Urinary bladder (tissue), 2 donors: Measurements from ENCODE around the gene CYP26A1. TPM values are rescaled to one million over a fixed set of nuclear protein-coding genes. Genes with fewer than 3 reads are reported as not detected.

Source experiments
- polyA plus RNA-seq: library from polyadenylated mRNA; stranded (reverse); fragments of 200-250 nt; gene quantifications from one replicate; pipeline ENCODE4 v1.2.3, GENCODE V29; 2013
- total RNA-seq: library from RNA; depleted of rRNA; stranded (reverse); fragments of >200 nt; gene quantifications from one replicate; pipeline ENCODE4 v1.2.3, GENCODE V29; 2014
- donor health status: healthy.

The CYP26A1 gene
- total and polyA plus RNA-seq, 2 donors: not detected

Other genes starting within 250 kb of the CYP26A1 start
- gene EXOC6, start 225.4 kb upstream of the CYP26A1 start, total RNA-seq: 43.7 TPM
- gene EXOC6, start 225.4 kb upstream of the CYP26A1 start, polyA plus RNA-seq: 12.8 TPM
- gene CYP26C1, start 13.1 kb upstream of the CYP26A1 start, total RNA-seq: not detected
- gene CYP26C1, start 13.1 kb upstream of the CYP26A1 start, polyA plus RNA-seq: not detected